Renal cortical epithelial cell (primary cell): ENCODE results near the gene ADGRL3. TPM values are rescaled to one million over a fixed set of nuclear protein-coding genes. Genes with fewer than 3 reads are reported as not detected.

Source experiments
- DNase-seq: peaks from one replicate; pipeline ENCODE4 v3.0.0-alpha.2; 2011; ENCODE audit warnings: low read depth
- total RNA-seq: library from RNA; depleted of rRNA; stranded (reverse); fragments of >200 nt; gene quantifications from 2 replicates; pipeline ENCODE4 v1.2.3, GENCODE V29; 2014

ADGRL3 gene
- total RNA-seq, 1 donor from 2014 or later: 5.3 TPM

DNA sequence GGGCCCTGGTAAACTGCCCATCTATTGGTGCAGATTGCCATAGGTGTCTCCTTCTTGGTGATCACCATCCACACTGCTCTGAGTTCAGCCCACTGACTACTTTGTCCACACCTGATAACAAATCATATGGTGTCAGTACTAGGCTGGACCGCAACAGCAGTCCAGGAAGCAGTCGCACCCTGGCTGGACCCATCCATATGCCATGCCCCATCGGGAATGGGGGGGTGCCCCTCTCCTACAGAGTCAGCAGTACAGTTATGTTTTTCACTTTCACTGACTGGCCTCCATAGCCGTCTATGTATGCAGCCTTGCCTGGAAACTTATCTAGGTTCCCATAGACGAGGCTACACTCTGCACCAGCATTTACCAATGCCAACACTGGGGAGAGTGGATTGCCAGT, 226.1 kb downstream of the ADGRL3 start:
- DNase-seq: no peak

GRCh38 chr4:61427099-61427817, 227.1 kb downstream of the ADGRL3 start:
- DNase-seq: no peak

- DNase-seq: no peak
Observed at GRCh38 chr4:61427818-61428495, 227.8 kb downstream of the ADGRL3 start.

DNA sequence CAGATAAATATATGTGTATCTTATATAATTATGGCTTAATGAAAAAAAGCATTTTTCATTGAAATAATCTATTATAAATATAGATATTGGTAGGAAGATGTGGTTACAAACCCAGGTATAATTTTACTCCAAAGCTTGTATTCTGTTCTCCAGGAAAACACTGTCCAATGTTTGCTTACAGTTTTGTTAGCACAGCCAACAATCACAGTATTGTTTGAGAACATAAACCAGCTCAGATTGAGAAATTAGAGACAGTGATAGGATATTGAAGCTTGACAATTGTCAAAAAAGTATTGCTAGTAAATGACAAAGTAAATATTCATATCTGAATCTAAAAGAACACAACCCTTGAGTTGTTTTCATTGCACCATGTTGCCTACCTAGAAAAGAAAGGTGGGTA, 228.8 kb downstream of the ADGRL3 start:
- no peak for DNase-seq

GRCh38 chr4:61431131-61431530, 231.0 kb downstream of the ADGRL3 start:
- DNase-seq: no peak

GRCh38 chr4:61437923-61438322, 237.8 kb downstream of the ADGRL3 start:
- no peak for DNase-seq

GRCh38 chr4:61440321-61440720, 240.2 kb downstream of the ADGRL3 start:
- DNase-seq: no peak

GRCh38 chr4:61442936-61443335, 242.8 kb downstream of the ADGRL3 start:
- no peak for DNase-seq

DNA sequence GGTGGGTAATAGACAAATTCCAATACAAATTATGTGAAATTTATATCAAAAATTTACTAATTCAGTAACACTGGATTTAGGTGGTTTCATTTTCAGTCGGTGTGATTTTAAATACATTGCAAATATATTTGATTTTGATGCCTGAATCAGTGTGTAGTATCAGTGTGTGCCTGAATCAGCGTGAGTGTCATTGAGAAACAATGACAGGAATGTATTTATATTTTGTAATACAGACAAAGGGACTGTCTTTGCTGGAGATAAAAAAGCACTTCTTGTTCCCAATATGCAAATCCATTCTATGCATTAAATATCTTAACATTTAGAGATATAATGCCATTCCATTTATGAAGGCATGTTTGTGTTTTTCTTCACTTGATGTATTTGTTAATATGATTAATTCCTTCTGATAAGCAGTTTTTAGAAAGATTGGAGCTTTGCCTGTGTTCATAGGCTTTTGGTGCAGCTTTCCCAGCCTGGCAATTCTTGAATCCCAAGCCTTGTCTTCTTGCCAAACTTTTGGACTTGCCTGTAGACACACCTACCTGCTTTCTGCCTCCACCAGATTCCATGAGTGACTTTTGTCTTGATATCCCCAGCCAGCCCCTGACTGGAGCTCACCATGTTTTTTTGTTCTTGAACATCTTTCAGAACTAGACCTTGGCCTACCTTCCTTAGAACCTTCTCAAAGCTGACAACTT, 243.8 kb downstream of the ADGRL3 start:
- DNase-seq: peak; percentile 26

GRCh38 chr4:61445374-61446063, 245.4 kb downstream of the ADGRL3 start:
- DNase-seq: no peak

GRCh38 chr4:61446941-61447340, 246.8 kb downstream of the ADGRL3 start:
- no peak for DNase-seq

DNA sequence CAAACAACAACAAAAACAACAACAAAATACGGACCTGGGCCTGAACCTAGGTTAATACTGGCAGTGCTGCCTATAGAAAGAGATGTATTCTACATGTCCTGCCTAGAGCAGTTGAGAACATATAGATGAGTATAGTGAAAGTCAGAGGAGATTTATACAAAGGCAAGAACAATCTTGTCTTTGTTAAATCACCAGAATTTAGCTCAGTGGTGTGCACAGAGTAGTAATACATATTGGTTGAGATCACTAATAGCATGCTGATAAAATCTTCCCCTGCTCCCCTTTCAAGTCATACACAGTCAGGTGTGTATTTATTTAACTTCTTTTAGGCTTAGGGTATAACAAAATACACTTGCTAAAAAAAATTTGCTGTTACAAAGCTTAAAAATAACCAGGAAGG, 247.8 kb downstream of the ADGRL3 start:
- DNase-seq: no peak

DNA sequence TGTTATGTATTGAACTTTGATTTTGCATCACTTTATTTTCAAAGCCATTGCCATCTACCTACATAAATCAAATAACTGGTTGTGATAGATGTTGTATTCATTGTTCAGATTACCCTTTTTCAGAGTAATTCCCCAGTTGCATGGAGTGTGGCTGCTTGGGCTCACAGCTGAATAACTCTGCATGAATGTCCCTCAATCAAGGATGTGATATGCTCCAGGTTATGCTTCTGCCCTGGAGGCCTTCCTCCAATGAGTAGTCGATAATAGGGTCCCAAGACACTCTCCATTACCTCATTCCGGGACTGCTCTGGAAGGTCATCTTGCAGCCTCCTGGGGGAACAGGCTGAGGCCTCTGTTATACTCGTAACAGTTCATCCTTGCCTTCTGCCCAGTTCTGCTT, 251.8 kb downstream of the ADGRL3 start:
- DNase-seq: no peak

GRCh38 chr4:61461956-61462355, 261.8 kb downstream of the ADGRL3 start:
- DNase-seq: no peak

DNA sequence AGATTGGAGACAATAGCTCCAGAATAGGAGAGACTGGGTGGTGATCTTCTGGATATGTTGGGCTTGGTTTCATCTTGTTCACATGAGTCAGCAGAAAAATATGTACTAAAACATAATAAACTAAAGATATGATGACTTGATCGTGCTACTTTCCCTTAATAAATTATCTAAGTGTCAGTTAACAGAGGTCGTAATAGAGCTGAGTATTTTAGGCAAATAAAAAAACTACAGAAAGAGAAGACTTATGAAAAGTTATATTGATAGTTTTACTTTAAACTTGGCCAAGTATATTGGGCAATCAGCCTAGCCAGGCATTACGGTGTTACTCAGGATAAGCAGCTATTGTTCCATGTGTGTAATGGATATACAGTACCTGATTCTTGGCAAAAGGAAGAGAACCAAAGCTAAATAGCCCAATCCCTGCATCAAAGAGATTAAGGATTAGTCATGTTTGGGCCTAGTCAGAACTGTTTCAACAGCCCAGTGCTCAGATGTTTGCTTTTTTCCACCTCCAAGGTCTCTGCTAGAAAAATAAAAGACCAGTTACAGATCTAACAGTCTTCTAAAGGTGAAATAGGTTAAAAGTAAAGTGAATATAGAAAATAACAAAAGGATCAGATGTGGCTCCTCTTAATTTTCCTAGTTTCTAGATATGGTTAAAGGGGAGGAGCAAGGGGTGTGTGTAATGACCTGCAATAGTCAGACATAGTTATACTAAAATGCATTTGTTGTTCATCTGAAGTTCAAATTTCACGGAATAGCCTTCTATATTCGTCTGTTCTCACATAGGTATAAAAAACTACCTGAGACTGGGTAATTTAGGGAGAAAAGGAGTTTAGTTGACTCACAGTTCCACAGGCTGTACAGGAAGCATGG, 262.6 kb downstream of the ADGRL3 start:
- DNase-seq: peak; percentile 92

GRCh38 chr4:61468024-61468720, 268.0 kb downstream of the ADGRL3 start:
- peak; percentile 95 for DNase-seq

GRCh38 chr4:61473306-61473705, 273.2 kb downstream of the ADGRL3 start:
- DNase-seq: no peak

DNA sequence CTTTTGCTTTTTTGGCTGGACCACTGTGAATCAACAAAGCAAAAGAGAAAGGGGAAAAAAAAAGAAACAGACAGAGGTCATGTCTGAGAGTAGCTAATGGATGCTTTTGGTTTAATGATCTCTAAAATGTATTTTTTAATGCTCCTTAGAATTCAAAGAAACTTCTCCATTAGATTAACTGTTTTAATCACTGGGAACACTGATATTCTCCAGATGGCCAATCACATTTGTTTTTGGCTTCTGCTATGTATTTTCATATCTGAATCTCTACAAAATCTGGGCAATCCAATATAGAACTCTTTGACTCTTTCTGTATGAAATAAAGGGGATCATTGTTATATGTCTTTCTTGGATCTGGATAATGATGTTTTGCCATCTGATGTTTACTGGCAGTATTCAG, 278.2 kb downstream of the ADGRL3 start:
- DNase-seq: no peak

DNA sequence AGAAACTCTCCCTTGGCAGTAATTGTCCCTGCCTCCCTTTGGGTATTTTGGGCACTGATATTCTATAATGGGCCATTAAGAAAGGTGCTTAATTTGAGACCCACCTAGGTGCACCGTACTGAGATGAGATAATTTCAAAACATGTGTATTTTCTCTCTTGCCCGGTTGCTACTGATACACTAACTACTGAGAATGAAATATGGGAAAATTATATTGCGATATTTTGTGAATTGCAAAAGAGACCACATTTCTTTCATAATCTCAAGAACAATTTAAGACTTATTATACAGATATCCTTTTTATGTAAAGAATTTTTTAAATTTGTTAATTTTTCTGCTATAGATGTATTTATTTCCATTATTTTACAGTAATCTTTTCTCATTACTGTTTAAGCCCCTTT, 284.9 kb downstream of the ADGRL3 start:
- DNase-seq: no peak

GRCh38 chr4:61489927-61490326, 289.8 kb downstream of the ADGRL3 start:
- no peak for DNase-seq

- DNase-seq: no peak
Observed at GRCh38 chr4:61493041-61493440, 292.9 kb downstream of the ADGRL3 start.
